Activated CD4-positive, CD25-positive, alpha-beta regulatory T cell treated with anti-CD3 and anti-CD28 coated beads, Interleukin-2, amount 50 U/mL, for 72 hours (primary cell): ENCODE data around the gene TIMM22.
"Not testable (repeated sequence)": the region's sequence is repeated elsewhere in the genome, so short reads cannot be mapped to it uniquely, and the experiment has no call there.

Source experiments
- DNase-seq: peaks from one replicate; pipeline ENCODE4 v3.0.0; 2021

TIMM22 gene

DNA sequence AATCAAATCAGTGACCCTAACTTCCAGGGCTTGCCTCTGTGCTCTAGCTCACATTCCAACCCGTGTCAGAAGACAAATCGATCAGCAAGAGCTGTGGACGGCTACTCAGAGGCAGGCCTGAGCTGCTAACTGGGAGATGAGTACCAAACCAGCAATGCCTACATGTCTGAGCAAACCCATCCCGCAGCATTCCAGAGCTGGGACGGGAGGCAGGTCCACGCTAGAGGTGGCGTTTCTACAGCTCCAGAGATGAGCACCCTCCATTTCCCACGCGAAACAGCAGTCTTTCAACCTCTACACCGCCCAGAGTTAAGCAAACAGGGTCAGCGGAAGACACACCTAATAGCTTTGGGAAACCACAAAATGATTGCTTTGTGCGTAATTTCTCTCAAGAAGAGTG, 23.9 kb upstream of the TIMM22 start:
- DNase-seq = no peak

DNA sequence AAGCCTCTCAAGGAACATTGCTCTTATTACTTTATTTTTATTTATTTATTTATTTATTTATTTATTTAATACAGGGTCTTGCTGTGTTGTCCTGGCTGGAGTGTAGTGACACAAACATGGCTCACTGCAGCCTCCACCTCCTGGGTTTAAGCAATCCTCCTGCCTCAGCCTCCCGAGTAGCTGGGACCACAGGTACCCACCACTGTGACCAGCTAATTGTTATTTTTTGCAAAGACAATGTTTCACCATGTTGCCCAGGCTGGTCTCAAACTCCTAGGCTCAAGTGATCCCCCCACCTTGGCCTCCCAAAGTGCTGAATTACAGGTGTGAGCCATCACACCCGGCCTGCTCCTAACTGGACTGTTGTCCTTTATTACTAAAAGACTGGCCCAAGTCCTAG, 22.2 kb upstream of the TIMM22 start:
- DNase-seq = not testable (repeated sequence)

DNA sequence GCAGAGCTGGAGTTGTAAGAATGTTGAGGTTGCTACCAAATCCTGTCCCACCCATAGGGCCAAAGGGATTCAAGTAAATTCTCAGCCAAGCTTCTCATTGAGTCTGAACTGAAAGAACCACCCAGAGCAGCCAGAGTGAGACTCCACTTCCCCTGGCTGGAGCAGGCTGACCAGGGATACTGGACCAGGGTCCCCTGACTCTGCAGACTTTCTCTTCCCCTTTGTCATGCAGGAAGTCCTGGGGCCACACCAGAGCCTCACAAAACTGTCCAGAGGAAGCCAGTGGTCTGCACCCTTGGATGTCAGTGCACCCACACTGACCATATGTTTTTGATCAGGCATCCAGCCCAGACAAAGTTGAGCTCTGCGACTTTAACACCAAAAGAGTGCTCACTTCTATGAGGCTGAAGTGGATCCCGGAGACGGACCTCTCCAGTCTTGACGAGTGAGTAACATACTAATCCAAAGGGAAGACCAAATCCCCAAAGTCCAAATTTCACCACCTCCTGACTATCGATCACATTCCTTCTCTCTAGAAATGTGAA, 21.5 kb upstream of the TIMM22 start:
- DNase-seq = no peak

DNA sequence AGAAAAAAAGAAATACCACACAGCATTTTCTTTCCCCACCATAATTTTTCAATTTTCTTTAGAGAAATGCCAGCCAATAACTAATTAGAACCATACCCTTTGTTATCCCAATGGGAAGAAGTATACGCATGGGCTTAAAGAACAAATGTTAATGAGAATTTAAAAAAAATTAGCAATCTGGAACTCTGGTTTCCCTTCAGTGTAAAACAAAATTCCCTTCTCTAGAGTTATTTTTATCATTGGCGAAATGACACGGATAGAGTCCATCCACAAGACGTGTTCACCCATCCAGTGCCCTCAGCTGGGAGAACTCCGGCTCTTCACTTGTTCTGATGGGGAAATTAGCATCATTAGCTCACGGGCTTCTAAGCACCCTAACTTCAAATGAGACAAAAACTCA, 20.6 kb upstream of the TIMM22 start:
- no peak for DNase-seq

DNA sequence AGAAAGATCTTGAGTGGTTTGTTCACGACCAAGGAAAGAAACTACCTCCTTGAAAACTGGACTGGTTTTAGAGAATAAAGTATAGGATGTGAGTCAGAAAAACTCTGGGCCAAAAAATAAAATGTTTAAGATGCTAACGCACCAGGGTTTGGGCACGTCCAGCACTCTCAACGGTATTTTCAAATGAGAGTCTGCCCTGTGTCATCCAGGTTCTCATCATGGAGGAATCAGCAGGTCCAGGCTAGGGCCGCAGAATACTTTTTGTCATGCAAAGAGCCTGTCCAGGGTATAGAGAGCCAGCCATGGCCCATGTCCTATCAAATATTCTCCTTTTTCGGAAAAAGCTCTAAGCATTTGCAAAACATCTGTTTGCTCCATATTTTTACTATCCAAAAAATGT, 19.8 kb upstream of the TIMM22 start:
- no peak for DNase-seq

DNA sequence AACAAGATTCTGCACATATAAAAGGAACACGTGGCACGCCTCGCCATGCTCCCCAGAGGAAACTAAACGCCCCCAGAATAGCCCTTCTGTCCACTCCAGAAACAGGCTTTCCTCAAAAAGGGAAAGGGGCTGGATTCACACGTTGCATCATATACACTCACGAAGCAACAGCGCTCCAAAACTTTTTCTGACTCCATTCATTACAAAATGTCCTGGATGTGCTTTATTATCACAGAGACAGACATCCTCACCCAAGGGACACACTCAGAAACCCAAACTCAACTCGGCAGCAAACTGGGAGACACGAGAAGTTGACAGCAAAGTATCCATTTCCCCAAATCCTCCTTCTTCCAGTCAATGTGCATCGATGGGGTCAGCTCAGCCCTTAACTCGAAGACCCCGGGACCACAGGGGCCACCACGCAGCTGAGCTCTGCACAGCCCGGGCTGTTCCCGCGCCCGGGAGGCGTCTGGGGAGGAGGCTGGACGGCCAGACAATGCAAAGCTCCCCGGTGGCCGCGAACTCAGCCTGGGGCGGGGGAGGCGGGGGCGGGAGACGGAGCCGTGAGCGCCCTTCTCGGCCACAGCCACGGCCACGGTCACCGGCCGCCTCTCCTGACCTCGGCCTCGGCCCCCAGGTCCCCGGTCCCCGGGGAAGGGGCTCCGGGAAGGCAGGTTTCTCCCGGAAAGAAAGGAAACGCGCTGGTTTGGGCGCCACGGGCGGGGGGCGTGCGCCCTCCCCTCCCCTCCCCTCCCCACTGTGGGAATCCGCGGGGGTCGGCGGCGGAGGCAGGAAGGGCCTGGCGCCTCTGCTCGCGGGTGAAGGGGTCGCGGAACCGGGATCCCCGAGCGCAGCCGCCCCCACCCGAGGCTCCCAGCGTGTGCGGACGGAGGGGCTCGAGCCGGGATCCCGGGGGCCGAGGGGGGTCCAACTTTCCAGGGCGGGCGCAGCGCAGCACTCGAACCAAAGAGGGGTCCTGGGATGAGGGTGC, 18.5 kb upstream of the TIMM22 start:
- no peak for DNase-seq

DNA sequence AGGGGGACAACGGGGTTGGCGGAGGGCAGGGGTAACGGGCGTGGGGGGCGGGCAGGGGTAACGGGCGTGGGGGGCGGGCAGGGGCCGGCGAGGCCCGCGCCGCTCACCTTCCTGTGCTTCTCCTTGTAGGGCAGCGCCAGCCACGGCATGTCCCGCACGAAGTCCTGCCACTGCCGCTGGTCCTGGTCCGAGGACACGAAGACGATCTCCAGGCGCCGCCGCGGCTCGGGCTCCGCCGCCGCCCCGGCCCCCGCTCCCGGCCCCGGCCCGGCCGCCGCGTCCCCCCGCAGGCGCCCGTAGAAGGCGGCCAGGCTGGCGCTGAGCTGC, 17.8 kb upstream of the TIMM22 start:
- no peak for DNase-seq

DNA sequence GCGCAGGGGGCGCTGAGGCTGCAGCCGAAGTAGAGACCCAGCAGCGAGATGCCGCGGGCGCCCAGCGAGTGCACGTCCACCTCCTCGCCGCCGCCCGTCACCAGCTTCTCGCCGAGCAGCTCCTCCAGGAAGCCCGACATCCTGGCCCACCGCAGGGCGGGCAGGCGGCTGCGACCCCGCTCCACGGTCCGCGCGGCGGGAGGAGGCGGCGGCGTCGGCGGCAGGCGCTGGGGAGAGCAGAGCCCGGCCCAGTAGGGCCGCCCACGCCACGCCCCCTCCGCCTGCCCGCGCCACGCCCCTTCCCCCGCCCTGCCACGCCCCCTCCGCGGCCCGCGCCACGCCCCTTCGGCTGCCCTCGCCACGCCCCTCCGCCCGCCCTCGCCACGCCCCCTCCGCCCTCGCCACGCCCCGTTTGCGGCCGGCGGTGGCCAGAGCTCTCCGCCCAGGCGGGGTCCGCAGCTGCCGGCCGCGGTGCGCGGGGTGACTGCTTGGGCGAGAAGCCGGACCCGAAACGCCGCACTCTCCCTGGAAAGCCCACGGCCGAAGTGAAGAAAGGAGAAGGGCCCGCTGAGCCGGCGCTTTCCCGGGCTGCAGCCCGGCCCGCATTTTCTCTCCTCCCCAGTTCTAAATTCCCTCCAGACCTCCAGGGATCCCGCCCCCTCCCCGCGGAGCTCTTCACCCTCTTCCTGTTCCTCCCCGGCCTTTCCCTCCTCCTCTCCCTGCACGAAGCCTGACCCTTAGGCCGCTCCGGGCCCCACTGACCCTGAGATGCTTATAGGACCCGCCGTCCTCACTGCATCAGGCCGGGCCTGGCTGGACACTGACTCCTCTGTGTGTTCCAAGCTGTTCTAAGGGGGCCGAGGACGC, 17.2 kb upstream of the TIMM22 start, which contains the start of gene NXN:
Gene NXN, minus strand, starts transcription at position 238 of the 867 bp plus-strand sequence.
- peak; percentile 92 for DNase-seq

DNA sequence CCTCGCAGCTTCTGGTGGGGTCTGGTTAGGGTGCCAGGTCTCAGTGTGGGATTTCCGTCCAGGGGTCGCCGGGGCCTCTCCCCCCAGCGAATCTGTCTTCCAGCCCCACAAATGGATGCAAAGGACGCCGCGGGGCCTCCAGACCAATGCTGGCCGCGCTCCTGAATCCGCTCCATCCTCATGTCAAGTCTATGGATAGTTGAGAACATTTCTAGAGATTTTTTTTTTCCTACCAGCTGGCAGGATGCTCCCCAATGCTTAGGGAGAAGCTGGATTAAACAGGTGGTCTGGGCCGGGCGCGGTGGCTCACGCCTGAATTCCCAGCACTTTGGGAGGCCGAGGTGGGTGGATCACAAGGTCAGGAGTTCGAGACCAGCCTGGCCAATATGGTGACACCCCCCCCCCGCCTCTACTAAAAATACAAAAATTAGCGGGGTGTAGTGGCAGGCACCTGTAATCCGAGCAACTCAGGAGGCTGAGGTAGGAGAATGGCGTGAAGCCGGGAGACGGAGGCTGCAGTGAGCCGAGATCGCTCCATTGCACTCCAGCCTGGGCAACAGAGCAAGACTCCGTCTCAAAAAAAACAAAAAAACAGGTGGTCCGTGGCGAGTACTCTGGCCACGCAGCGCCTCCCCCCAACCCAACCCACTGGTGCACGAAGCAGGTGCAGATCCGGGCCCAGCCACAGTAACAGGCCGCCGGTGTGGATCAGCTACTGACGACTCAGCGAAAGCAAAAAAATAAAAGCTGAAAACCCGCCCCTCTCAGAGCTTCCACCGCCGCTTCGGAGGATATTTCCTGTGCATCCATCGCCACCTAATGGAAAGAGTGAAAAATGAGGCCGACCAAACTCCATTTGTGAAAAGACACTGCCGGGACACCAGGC, 16.3 kb upstream of the TIMM22 start:
- peak; percentile 58 for DNase-seq

DNA sequence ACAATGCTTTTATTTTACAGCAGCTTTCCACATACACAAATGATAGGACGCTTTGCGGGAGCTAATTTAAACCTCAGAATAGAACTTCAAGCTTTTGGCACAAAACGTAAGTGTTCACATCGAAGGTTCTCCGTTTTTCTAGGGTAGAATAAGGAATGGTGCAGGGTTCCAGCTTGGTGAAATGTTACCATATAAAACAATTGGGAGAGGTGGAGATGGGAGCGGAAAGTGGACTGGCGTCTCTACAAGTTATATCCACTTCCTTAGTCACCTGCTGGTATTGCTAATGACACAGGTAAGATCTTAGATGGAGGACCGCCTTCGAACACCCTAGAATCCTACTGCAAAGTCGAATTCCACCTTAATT, 15.7 kb upstream of the TIMM22 start:
- DNase-seq = no peak

DNA sequence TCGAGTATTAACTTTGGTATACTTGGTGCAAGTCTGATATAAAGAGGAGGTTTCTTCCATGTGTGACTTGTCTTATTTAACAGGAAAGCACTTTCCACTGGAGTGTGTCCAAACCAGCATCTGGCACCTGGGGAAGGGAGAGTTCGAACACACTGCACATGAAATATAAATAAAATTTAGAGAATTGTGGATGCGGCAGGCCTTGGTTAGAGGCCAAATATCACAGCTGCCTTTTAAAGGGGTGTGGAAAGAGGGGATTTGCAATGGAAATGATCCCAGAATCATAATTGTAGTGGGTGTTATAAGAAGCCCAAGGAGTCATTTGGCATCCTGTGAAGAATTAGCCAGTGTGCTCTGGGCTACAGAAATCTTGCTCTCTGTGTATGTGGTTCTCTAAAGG, 13.0 kb upstream of the TIMM22 start:
- no peak for DNase-seq

DNA sequence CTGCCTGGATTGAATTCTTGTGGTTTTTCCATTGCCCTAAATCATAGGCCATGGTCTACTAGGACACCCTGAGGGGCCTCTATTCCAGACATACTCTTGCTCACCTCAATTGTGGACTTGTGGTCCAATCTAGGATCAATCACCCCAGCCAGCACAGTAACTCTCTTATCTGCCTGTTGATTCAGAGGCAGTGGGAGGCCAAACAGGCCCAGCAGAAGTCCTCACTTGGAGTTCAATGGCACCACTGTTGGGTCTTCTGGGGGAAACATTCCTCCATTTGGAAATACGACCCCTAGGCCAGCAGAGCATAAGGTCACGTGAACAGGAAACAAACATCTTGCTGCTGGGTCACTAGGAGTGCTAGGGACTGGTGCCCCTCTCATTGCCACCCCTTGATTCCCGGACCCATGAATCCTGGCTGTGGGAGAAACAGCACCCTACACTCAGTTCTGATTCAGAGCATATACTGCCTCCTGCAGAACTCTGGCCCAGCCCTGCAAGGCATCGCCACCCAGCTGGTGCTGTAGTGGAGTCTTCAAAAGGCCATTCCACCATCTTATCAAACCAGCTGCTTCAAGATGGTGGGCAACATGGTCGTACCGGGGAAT, 10.5 kb upstream of the TIMM22 start:
- DNase-seq = no peak

DNA sequence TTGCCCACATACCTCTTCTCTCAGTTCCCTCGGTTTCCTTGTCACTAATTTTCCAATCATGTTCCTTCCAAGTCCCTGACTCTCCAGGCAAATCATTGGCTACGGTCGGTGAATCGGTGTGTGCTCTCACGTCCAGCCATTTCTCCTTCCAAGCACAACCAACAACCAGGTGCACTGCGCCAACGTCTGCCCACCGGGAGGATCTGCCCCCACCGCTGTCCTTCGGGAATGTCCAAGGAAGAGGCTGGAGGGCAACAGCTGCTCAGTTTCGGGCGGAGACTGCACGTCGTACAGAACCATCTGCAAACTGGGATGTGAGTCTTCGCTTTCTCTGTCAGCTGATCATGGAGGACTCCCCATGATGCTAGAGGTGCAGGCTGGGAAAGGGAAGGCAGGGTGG, 9.0 kb upstream of the TIMM22 start:
- no peak for DNase-seq

DNA sequence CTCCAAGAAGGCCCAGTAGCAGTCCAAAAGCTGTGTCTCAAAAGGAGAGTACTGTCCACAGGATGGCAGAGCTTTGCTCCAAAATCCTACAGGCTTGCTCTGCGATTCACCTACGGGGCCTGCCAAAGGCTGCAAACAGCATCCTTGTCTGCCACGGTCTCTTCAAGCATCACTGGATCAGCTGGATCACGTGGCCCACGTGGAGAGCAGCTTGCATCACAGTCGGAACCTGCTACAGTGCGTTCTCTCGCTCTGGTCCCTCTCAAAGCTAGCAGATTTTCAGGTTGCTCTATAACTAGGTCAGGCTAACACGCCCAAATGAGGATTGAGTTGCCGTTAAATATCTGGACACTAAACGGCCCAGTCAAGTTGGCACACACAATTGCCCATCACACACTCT, 8.4 kb upstream of the TIMM22 start:
- DNase-seq = no peak

DNA sequence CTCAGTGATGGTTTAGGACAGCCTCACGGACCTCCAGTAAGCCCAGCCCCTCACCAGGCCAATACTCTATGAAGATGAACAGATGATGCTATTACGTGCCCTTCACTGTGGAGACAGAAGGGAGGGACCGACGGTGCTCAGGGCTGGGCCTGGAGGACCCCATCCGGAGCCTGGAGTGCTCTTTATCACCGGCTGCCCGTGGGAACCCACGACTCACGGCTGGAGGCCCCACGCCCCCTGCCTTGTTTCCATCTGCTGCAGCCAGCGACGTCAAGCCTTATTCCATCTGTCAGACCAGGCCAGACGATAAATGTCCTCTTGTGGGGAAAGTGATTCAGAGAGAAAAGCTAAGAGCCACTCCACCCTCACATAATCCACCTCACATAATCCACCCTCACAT, 4.0 kb upstream of the TIMM22 start:
- DNase-seq = no peak

DNA sequence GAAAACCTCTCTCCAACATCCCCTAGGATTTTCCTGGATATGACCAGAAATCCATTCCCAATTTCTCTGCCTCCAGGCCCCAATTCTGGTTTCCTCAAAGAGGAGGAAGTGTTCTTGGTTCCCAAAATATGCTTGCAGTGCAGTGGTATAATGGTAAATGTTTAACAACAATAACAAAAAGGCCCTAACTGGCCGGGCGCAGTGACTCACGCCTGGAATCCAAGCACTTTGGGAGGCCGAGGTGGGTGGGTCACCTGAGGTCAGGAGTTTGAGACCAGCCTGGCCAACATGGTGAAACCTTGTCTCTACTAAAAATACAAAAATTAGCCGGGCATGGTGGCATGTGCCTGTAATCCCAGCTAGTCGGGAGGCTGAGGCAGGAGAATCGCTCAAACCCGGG, 1.6 kb upstream of the TIMM22 start:
- not testable (repeated sequence) for DNase-seq

DNA sequence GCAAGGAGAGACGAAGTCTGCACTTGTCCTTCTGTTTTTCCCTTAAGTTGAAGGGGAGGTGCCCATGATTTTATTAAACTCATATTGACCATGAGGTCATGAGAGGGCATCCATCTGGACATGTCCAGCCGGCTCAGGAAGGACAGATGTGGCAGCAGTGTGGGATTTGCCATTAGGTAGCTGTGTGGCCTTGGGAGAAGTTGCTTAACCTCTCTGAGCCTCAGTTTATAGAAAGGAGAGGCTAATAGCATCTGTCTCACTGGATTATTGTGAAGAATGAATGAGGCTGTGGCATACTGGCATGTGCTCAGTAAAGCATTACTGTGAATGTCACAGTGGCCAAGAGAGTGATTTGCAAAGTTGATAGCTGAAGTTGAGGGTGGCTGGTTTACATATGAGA, 1.2 kb downstream of the TIMM22 start:
- no peak for DNase-seq

DNA sequence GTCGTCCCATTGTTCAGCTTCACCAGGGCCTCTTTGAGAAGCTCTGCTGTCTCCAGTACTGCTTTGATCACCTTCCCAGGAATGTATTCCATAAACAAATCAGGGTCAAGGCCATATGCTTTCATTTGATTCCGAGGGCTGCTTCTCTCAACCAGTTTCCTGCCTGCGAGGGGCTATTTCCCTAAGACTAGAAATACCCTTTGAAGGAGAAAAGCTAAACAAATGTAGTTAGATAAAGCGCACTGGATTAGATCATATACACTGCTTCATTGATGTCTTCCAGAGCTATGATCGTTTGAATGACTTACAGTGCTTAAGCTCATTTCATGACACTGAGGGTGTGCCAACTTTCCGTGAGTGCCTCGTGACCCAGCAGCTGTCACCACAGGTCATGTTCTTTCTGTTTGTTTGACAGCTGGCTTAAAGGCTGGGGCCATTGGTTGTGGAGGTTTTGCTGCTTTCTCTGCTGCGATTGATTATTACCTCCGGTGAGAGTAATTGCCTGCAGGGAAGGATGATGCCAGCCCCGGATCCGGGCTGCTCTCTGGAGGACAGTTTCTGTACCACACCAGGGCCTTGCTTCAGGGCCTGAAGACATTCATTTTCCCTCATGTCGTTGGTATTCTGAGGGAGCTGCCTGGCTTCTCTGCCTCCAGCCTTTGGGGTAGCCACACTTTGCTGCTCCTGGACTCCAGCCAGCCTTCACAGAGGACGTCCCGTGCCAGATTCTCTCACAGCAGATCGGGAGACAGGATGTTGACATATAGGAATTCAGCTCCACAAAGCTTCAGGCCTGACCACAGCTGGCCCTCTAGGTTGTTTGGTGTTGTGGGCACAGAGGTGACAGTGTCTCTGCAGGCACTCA, 3.9 kb downstream of the TIMM22 start:
- no peak for DNase-seq

DNA sequence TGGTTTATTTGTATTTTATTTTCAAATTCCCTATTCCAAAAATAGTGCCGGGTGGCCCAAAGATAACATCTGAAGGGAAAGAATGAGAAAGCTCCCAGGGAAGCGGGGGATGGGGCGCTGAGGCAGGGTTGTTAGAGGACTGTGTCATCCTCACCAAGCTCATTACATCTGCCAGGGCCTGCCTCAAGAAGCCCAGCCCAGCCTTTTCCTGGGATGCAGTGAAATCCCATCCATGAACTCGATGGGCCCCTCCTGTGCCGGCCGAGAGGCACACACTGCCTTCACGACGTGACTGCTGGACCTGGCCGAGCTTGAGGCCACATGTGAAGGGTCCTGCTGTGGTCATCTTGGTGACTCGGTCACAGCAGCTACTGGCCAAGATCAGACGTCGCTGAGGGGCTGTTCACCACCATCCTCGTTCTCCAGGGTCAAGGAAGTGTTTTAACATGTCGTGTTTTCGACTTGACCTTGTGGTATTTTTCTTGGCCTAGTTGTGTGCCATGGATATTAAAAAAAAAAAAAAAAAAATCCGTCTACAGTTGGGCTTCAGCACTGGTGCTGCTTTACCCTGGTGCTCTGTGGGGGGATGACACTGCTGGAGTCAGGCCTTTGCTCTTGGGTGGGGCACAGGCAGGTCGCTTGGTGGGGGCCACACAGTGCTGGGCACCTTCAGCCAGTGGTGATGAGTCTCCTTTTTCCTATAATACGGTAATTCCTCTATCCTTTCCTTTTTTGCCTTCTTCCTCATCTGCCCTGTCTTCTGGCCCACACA, 4.9 kb downstream of the TIMM22 start:
- no peak for DNase-seq

DNA sequence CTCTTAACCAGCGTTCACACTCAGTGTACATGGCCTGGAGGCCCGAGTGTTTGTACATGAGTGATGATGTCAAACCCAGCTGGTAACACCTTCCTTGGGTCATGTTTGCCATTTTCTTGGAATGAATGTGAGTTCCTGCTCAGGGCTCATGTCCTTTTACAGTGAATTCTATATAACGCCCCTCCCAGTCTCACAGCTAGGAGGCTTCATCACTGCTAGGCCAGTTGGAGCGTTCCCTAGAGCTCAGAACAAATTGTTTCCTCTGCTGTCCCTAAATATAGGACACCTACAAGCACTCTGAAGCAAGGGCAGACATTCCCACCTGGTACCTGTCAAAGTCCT, 5.5 kb downstream of the TIMM22 start:
- DNase-seq = no peak
